GM18511 (cell line): ENCODE data around the gene IZUMO4.

Source experiments
- ATAC-seq: cut with Tn5 transposase; IDR thresholded peaks from one replicate; pipeline ENCODE4 v1.9.1; 2021; ENCODE audit warnings: mild to moderate bottlenecking, moderate library complexity; ENCODE audit not compliant: unreplicated experiment

Gene IZUMO4

GRCh38 chr19:2096480-2097202 is at the start of gene IZUMO4:
Gene IZUMO4, plus strand, starts transcription at chr19:2096915. Its CDS starts 31 bp downstream, at chr19:2096946.
- ATAC-seq, result peak; percentile 66

GRCh38 chr19:2047076-2047448 is 49.7 kb upstream of the IZUMO4 start:
- no peak for ATAC-seq

GRCh38 chr19:2047449-2048103 is 49.1 kb upstream of the IZUMO4 start:
- ATAC-seq, result no peak

- ATAC-seq, result no peak
Measured at GRCh38 chr19:2048104-2048958, 48.4 kb upstream of the IZUMO4 start.

GRCh38 chr19:2048959-2049740 is 47.6 kb upstream of the IZUMO4 start:
- no peak for ATAC-seq

- no peak for ATAC-seq
Measured at GRCh38 chr19:2049741-2050348, 46.9 kb upstream of the IZUMO4 start.

- no peak for ATAC-seq
Measured at GRCh38 chr19:2050349-2050990, 46.2 kb upstream of the IZUMO4 start.

GRCh38 chr19:2050991-2051772 is 45.5 kb upstream of the IZUMO4 start, which contains the start of gene MKNK2:
Gene MKNK2, minus strand, starts transcription at chr19:2051244. Its CDS starts 393 bp downstream, at chr19:2050851.
- ATAC-seq, result peak; percentile 51

- no peak for ATAC-seq
Measured at GRCh38 chr19:2051773-2052704, 44.7 kb upstream of the IZUMO4 start.

GRCh38 chr19:2053601-2054389 is 42.9 kb upstream of the IZUMO4 start:
- ATAC-seq, result no peak

GRCh38 chr19:2054763-2055162 is 42.0 kb upstream of the IZUMO4 start:
- no peak for ATAC-seq

- ATAC-seq, result no peak
Measured at GRCh38 chr19:2055931-2056836, 40.5 kb upstream of the IZUMO4 start.

GRCh38 chr19:2056837-2057192 is 39.9 kb upstream of the IZUMO4 start:
- no peak for ATAC-seq

GRCh38 chr19:2057484-2058469 is 38.9 kb upstream of the IZUMO4 start:
- ATAC-seq, result no peak
